Naive thymus-derived CD8-positive, alpha-beta T cell (primary cell): ENCODE measurements around the gene SLX1A. TPM values are rescaled to one million over a fixed set of nuclear protein-coding genes. Genes with fewer than 3 reads are reported as not detected.
"Not testable (repeated sequence)": the region's sequence is repeated elsewhere in the genome, so short reads cannot be mapped to it uniquely, and the experiment has no call there.

ENCODE experiments used
- ATAC-seq, 2 donors: fragments of 150-1000 bp; cut with Tn5 transposase in 1 of 2; sonication (Bioruptor Pico), chemical (Tn5 transposase) in 1 of 2; 1 replicate in 1 of 2; 2 replicates in 1 of 2; pipeline ENCODE4 v1.10.0; 2021; ENCODE audit warnings: mild to moderate bottlenecking in 2 of 2, moderate library complexity in 2 of 2
- POLR2A ChIA-PET: fragments of 350-600 bp; sonication (Branson Sonifier 250); formaldehyde crosslinking; loops from one replicate; lab custom pipeline; 2021; ENCODE audit warnings: antibody characterized with exemption; lab: Charles Lee
- DNase-seq, 10 donors: peaks; one replicate each; pipeline versions ENCODE4 v3.0.0 to v3.0.0-alpha.2; 2020 to 2022
- H3K27ac Mint-ChIP-seq, 10 donors: one replicate each; pipeline ENCODE4 v1.8.0; 2020 to 2022; ENCODE audit warnings: mild to moderate bottlenecking in 10 of 10, mixed read lengths in 10 of 10, moderate library complexity in 4 of 10, inconsistent platforms in 1 of 10
- H3K27me3 Mint-ChIP-seq, 5 donors: one replicate each; pipeline ENCODE4 v1.8.0; 2021 to 2022; ENCODE audit warnings: mixed read lengths in 5 of 5
- H3K36me3 Mint-ChIP-seq, 3 donors: one replicate each; pipeline ENCODE4 v1.8.0; 2020 to 2022; ENCODE audit warnings: mixed read lengths in 3 of 3, mild to moderate bottlenecking in 2 of 3, inconsistent platforms in 1 of 3
- H3K4me1 Mint-ChIP-seq, 4 donors: one replicate each; pipeline ENCODE4 v1.8.0; 2021 to 2022; ENCODE audit warnings: mixed read lengths in 4 of 4
- H3K4me3 Mint-ChIP-seq, 10 donors: one replicate each; pipeline ENCODE4 v1.8.0; 2020 to 2022; ENCODE audit warnings: mild to moderate bottlenecking in 10 of 10, mixed read lengths in 10 of 10, moderate library complexity in 6 of 10, inconsistent platforms in 1 of 10
- H3K9me3 Mint-ChIP-seq, 9 donors: one replicate each; pipeline ENCODE4 v1.8.0; 2020 to 2022; ENCODE audit warnings: mixed read lengths in 9 of 9, mild to moderate bottlenecking in 3 of 9, inconsistent platforms in 1 of 9, moderate library complexity in 1 of 9
- polyA plus RNA-seq, 3 donors: library from polyadenylated mRNA; unstranded; fragments of 300-500 nt; fragmentation: Illumina TruSeq; gene quantifications; one replicate each; pipeline ENCODE4 v1.2.3, GENCODE V29; 2021
- total RNA-seq, 8 experiments: library from RNA in 2 of 8; stranded (reverse) in 2 of 8; gene quantifications; one replicate each; pipeline ENCODE4 v1.2.3 and lab custom pipeline; 2021 to 2026

SLX1A gene
- total and polyA plus RNA-seq, 5 experiments from 2014 or later, result 32.5 to 60.2 (median 44.2) TPM

- peak in 5 of 10 donors; percentile 14 to 49 (median 19) for DNase-seq
- H3K27ac Mint-ChIP-seq, result peak overlapping the region; percentile 93 to 98 (median 98)
- peak in 1 of 2 donors; percentile 3 for ATAC-seq
- H3K4me1 Mint-ChIP-seq, result peaks cover 15 to 43% (median 36%) of the 10 kb centered on the region in 4 donors
- POLR2A ChIA-PET, result interaction anchor here (0.5 to 7.9 kb wide), 40 partner anchors 8 to 740 kb away, joined by 3 to 320 read pairs (median 6); partner anchors contain the start of genes ALDOA, DCTPP1, GDPD3 and KIF22
- H3K36me3 Mint-ChIP-seq, result peaks cover 8 to 39% (median 28%) of the 10 kb centered on the region in 3 donors
- peak overlapping the region; percentile 96 to 100 (median 98) for H3K4me3 Mint-ChIP-seq
- H3K9me3 Mint-ChIP-seq, result peaks cover 0 to 3% (median 0%) of the 10 kb centered on the region in 9 donors
- no peaks in the 10 kb centered on the region for H3K27me3 Mint-ChIP-seq
These were observed 8.6 kb upstream of the SLX1A start for GRCh38 chr16:30184891-30185682.

- H3K4me3 Mint-ChIP-seq, result peak overlapping the region; percentile 96 to 100 (median 98)
- H3K4me1 Mint-ChIP-seq, result peaks cover 15 to 43% (median 34%) of the 10 kb centered on the region in 4 donors
- peaks cover 0 to 3% (median 0%) of the 10 kb centered on the region in 9 donors for H3K9me3 Mint-ChIP-seq
- ATAC-seq (peak; percentile 51 to 61), DNase-seq (peak; percentile 62 to 94 (median 86))
- peaks cover 8 to 39% (median 28%) of the 10 kb centered on the region in 3 donors for H3K36me3 Mint-ChIP-seq
- H3K27me3 Mint-ChIP-seq, result no peaks in the 10 kb centered on the region
- POLR2A ChIA-PET, result interaction anchor here (0.5 to 7.9 kb wide), 41 partner anchors 9 to 956 kb away, joined by 3 to 320 read pairs (median 5); partner anchors contain the start of genes ALDOA, DCTPP1, GDPD3 and KIF22
- peak overlapping the region; percentile 93 to 98 (median 97) for H3K27ac Mint-ChIP-seq
These were observed 7.8 kb upstream of the SLX1A start for GRCh38 chr16:30185683-30186421.

GRCh38 chr16:30186444-30186781 lies 7.3 kb upstream of the SLX1A start:
- peak in 3 of 10 donors; percentile 2 to 18 (median 17) for DNase-seq
- H3K27ac Mint-ChIP-seq, result peak overlapping the region; percentile 93 to 98 (median 96)
- H3K4me1 Mint-ChIP-seq, result peaks cover 15 to 43% (median 33%) of the 10 kb centered on the region in 4 donors
- peaks cover 8 to 39% (median 28%) of the 10 kb centered on the region in 3 donors for H3K36me3 Mint-ChIP-seq
- no peaks in the 10 kb centered on the region for H3K27me3 Mint-ChIP-seq
- peak overlapping the region; percentile 96 to 100 (median 98) for H3K4me3 Mint-ChIP-seq
- peaks cover 0 to 3% (median 0%) of the 10 kb centered on the region in 9 donors for H3K9me3 Mint-ChIP-seq
- POLR2A ChIA-PET, result interaction anchor here (0.6 to 7.9 kb wide), 32 partner anchors 9 to 955 kb away, joined by 3 to 320 read pairs (median 7); partner anchors contain the start of genes ALDOA, DCTPP1, GDPD3 and KIF22
- ATAC-seq, result no peak

- ATAC-seq (peak; percentile 7 to 9), DNase-seq (peak; percentile 73 to 92 (median 87))
- Mint-ChIP-seq H3K4me1 (peaks cover 14 to 41% (median 30%) of the 10 kb centered on the region in 4 donors), H3K27me3 (no peaks in the 10 kb centered on the region), H3K27ac (peak overlapping the region; percentile 93 to 98 (median 96)), H3K4me3 (peak overlapping the region; percentile 96 to 100 (median 98)), H3K36me3 (peaks cover 8 to 39% (median 28%) of the 10 kb centered on the region in 3 donors), H3K9me3 (peaks cover 0 to 3% (median 0%) of the 10 kb centered on the region in 9 donors)
- POLR2A ChIA-PET, result interaction anchor here (0.7 to 7.9 kb wide), 19 partner anchors 44 to 231 kb away, joined by 3 to 320 read pairs (median 13); partner anchors contain the start of genes ALDOA, GDPD3, MAPK3 and PPP4C
These were observed 6.7 kb upstream of the SLX1A start for GRCh38 chr16:30186782-30187555.

GRCh38 chr16:30187556-30187865 lies 6.2 kb upstream of the SLX1A start:
- Mint-ChIP-seq H3K27ac (peak overlapping the region; percentile 93 to 98 (median 96)), H3K36me3 (peaks cover 8 to 39% (median 28%) of the 10 kb centered on the region in 3 donors), H3K4me1 (peaks cover 12 to 35% (median 25%) of the 10 kb centered on the region in 4 donors), H3K4me3 (peak overlapping the region; percentile 96 to 100 (median 98)), H3K27me3 (no peaks in the 10 kb centered on the region), H3K9me3 (peaks cover 0 to 3% (median 0%) of the 10 kb centered on the region in 9 donors)
- POLR2A ChIA-PET, result interaction anchor here (0.6 to 7.9 kb wide), 9 partner anchors 44 to 220 kb away, joined by 3 to 320 read pairs (median 5); partner anchors contain the start of genes ALDOA, MAPK3, PPP4C and TBX6
- ATAC-seq (no peak), DNase-seq (no peak)

- no peak for DNase-seq
- Mint-ChIP-seq H3K27ac (peak overlapping the region in 7 of 10 donors; percentile 60 to 98 (median 82)), H3K4me3 (peak overlapping the region in 9 of 10 donors; percentile 7 to 97 (median 51)), H3K9me3 (peaks cover 0 to 3% (median 0%) of the 10 kb centered on the region in 9 donors), H3K36me3 (peaks cover 8 to 37% (median 28%) of the 10 kb centered on the region in 3 donors), H3K4me1 (peaks cover 12 to 32% (median 23%) of the 10 kb centered on the region in 4 donors), H3K27me3 (no peaks in the 10 kb centered on the region)
- POLR2A ChIA-PET, result interaction anchor here (0.6 to 7.9 kb wide), 10 partner anchors 45 to 219 kb away, joined by 3 to 320 read pairs (median 4); partner anchors contain the start of genes ALDOA, MAPK3, TBX6 and YPEL3
- no peak for ATAC-seq
These were observed 5.6 kb upstream of the SLX1A start for GRCh38 chr16:30187971-30188561.

GRCh38 chr16:30191158-30191557 lies 2.5 kb upstream of the SLX1A start:
- H3K27ac Mint-ChIP-seq, ATAC-seq, H3K9me3 Mint-ChIP-seq, POLR2A ChIA-PET, H3K4me3 Mint-ChIP-seq, H3K27me3 Mint-ChIP-seq: not testable (repeated sequence)
- Mint-ChIP-seq H3K4me1 (peaks cover 6 to 20% (median 16%) of the 10 kb centered on the region in 4 donors), H3K36me3 (peaks cover 0 to 20% (median 12%) of the 10 kb centered on the region in 3 donors)
- DNase-seq, result peak in 1 of 10 donors; percentile 4

- DNase-seq, H3K27ac Mint-ChIP-seq, H3K4me3 Mint-ChIP-seq, H3K36me3 Mint-ChIP-seq, H3K4me1 Mint-ChIP-seq, H3K27me3 Mint-ChIP-seq, H3K9me3 Mint-ChIP-seq, POLR2A ChIA-PET: not testable (repeated sequence)
- peak; percentile 29 for ATAC-seq
These were observed 577 bp upstream of the SLX1A start for GRCh38 chr16:30193098-30193497.

- H3K9me3 Mint-ChIP-seq, POLR2A ChIA-PET, H3K4me3 Mint-ChIP-seq, H3K27me3 Mint-ChIP-seq, H3K36me3 Mint-ChIP-seq, H3K27ac Mint-ChIP-seq, H3K4me1 Mint-ChIP-seq: not testable (repeated sequence)
- ATAC-seq (peak; percentile 70 to 74), DNase-seq (peak in 3 of 10 donors; percentile 13 to 18 (median 18))
These were observed 674 bp downstream of the SLX1A start for GRCh38 chr16:30194172-30194925.

GRCh38 chr16:30197001-30197400 lies 3.3 kb downstream of the SLX1A start:
- POLR2A ChIA-PET, H3K9me3 Mint-ChIP-seq, H3K4me3 Mint-ChIP-seq, H3K27me3 Mint-ChIP-seq, H3K4me1 Mint-ChIP-seq, ATAC-seq, H3K27ac Mint-ChIP-seq, H3K36me3 Mint-ChIP-seq: not testable (repeated sequence)
- peak in 1 of 10 donors; percentile 15 for DNase-seq

GRCh38 chr16:30199049-30199448 lies 5.4 kb downstream of the SLX1A start, which contains the start of gene SULT1A3:
SULT1A3 (plus strand) TSS chr16:30199255; CDS start chr16:30200729, 1,474 bp downstream.
- POLR2A ChIA-PET, H3K4me1 Mint-ChIP-seq, ATAC-seq: not testable (repeated sequence)

More at GRCh38 chr16:30199049-30199448, 5.4 kb downstream of the SLX1A start, which contains the start of gene SULT1A3:
- DNase-seq, H3K27me3 Mint-ChIP-seq, H3K9me3 Mint-ChIP-seq, H3K36me3 Mint-ChIP-seq, H3K27ac Mint-ChIP-seq, H3K4me3 Mint-ChIP-seq: not testable (repeated sequence)
